ENCODE results near the gene SHOX.
"Not testable (repeated sequence)": the region's sequence is repeated elsewhere in the genome, so short reads cannot be mapped to it uniquely, and the experiment has no call there.

DNA sequence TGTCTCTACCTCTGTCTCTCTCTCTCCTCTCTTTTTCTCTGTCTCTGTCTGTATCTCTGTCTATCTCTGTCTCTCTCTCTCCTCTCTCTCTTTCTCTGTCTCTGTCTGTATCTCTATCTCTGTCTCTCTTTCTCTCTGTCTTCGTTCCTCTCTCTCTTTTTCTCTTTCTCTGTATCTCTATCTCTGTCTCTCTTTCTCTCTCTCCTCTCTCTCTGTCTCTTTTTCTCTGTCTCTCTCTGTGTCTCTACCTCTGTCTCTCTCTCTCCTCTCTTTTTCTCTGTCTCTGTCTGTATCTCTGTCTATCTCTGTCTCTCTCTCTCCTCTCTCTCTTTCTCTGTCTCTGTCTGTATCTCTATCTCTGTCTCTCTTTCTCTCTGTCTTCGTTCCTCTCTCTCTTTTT is 4.5 kb upstream of the SHOX start:
- not testable (repeated sequence) for TF ChIP-seq POLR2A, POLR2AphosphoS5 (IDR thresholded peaks at IDR 0.05)
- TF ChIP-seq, protein P1, sequence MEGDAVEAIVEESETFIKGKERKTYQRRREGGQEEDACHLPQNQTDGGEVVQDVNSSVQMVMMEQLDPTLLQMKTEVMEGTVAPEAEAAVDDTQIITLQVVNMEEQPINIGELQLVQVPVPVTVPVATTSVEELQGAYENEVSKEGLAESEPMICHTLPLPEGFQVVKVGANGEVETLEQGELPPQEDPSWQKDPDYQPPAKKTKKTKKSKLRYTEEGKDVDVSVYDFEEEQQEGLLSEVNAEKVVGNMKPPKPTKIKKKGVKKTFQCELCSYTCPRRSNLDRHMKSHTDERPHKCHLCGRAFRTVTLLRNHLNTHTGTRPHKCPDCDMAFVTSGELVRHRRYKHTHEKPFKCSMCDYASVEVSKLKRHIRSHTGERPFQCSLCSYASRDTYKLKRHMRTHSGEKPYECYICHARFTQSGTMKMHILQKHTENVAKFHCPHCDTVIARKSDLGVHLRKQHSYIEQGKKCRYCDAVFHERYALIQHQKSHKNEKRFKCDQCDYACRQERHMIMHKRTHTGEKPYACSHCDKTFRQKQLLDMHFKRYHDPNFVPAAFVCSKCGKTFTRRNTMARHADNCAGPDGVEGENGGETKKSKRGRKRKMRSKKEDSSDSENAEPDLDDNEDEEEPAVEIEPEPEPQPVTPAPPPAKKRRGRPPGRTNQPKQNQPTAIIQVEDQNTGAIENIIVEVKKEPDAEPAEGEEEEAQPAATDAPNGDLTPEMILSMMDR (IDR thresholded peaks at IDR 0.05): not testable (repeated sequence)

All from prostate gland (tissue), 2 donors.